Measurements from ENCODE around the gene ARHGDIB. TPM values are rescaled to one million over a fixed set of nuclear protein-coding genes. Genes with fewer than 3 reads are reported as not detected.
A peak's percentile ranks its signal among the peaks of the same experiment; 100 is the strongest.

The ARHGDIB gene
- total RNA-seq, 4 donors from 2014 or later, result 17.1 to 290 (median 57.1) TPM

DNA sequence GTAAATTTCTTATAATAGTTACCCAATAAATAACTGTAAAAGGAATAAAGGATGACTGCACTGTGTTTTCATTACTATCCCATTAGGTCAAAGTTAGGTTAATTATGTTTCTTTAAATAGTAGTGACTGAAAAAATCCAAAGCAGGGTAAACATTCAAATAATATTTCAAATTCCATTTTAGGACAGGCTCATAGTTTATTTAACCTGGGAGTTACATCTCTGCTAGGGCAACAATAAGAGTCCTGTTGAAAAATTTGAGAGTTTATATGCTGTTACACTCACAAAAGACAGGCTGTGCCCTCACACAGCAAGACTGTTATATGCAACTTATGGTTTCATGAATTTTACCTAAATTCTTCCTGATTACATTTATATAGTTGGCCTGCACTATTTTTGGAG, 31.1 kb downstream of the ARHGDIB start:
- DNase-seq, result no peak
- no peak overlapping the region for H3K27ac ChIP-seq
- H3K4me1 ChIP-seq, result no peaks in the 10 kb centered on the region

DNA sequence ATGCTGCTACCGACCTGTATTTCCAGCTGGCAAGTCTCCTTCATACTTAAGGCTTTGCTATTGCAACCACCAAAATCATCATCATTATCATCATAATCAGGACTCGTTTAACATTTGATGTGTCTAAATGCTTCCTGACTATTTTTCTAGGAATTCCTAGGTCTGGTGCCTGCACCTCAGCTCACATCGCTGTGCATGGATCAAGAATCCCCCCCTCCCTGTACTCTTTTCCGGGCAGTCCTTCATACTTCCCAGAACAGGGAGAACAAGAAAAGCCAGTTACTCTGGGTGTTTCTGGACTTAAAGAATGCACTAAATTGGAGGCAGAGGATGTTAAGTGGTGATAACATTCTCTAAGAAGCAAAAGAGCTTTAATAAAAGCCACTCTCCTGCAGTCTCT, 32.5 kb downstream of the ARHGDIB start:
- Histone ChIP-seq H3K36me3 (no peaks in the 10 kb centered on the region), H3K9me3 (no peaks in the 10 kb centered on the region), H3K4me1 (no peaks in the 10 kb centered on the region), H3K27ac (no peak overlapping the region), H3K4me3 (no peak overlapping the region), H3K27me3 (no peaks in the 10 kb centered on the region)
- no peak for DNase-seq
- TF ChIP-seq POLR2A (IDR thresholded peaks at IDR 0.05), result no peak
- TF ChIP-seq, protein P1, sequence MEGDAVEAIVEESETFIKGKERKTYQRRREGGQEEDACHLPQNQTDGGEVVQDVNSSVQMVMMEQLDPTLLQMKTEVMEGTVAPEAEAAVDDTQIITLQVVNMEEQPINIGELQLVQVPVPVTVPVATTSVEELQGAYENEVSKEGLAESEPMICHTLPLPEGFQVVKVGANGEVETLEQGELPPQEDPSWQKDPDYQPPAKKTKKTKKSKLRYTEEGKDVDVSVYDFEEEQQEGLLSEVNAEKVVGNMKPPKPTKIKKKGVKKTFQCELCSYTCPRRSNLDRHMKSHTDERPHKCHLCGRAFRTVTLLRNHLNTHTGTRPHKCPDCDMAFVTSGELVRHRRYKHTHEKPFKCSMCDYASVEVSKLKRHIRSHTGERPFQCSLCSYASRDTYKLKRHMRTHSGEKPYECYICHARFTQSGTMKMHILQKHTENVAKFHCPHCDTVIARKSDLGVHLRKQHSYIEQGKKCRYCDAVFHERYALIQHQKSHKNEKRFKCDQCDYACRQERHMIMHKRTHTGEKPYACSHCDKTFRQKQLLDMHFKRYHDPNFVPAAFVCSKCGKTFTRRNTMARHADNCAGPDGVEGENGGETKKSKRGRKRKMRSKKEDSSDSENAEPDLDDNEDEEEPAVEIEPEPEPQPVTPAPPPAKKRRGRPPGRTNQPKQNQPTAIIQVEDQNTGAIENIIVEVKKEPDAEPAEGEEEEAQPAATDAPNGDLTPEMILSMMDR (IDR thresholded peaks at IDR 0.05), result no peak

More for the DNA sequence above, 31.1 kb downstream of the ARHGDIB start:
- Histone ChIP-seq H3K4me3 (no peak overlapping the region), H3K9me3 (no peaks in the 10 kb centered on the region), H3K36me3 (no peaks in the 10 kb centered on the region), H3K27me3 (no peaks in the 10 kb centered on the region)
- TF ChIP-seq POLR2A (IDR thresholded peaks at IDR 0.05), result no peak
- TF ChIP-seq, protein P1 (IDR thresholded peaks at IDR 0.05), result no peak

DNA sequence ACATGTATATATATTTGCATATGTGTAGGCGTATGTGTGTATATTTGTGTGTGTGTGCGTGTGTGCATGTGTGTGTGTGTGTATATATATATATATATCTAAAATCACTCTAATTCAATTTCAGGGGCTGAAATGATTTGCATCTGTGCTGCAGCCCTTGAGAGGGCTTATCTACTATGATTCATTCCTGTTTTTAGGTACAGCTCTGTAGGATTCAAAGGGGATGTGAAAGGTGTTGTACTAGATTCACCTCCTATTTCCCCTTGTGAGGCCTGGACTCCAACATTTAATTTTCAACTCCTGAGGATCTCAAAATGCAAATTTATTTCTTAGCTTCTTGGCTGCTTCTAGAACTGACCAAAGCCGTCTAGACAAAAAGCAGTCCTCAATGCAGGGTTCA, 34.1 kb downstream of the ARHGDIB start:
- Histone ChIP-seq H3K27me3 (no peaks in the 10 kb centered on the region), H3K4me3 (no peak overlapping the region), H3K36me3 (no peaks in the 10 kb centered on the region), H3K9me3 (no peaks in the 10 kb centered on the region), H3K4me1 (no peaks in the 10 kb centered on the region), H3K27ac (no peak overlapping the region)
- DNase-seq, result no peak
- TF ChIP-seq, protein P1 (IDR thresholded peaks at IDR 0.05), result no peak
- no peak for TF ChIP-seq POLR2A (IDR thresholded peaks at IDR 0.05)

DNA sequence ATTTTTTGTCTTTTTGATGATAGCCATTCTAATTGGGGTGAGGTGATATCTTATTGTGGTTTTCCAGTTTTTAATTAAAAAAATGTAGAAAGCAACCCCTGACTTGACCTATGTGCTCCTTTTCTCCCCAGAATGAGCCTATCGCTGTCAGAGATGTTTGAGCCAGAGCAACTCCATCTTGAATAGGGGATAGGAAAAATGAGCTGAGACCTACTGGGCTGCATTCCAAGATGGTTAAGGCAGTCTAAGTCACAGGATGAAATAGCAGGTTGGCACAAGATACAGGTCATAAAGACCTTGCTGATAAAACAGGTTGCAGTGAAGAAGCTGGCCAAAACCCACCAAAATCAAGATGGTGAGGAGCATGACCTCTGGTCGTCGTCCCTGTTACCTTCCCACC, 36.9 kb downstream of the ARHGDIB start:
- TF ChIP-seq POLR2A (IDR thresholded peaks at IDR 0.05), result no peak
- TF ChIP-seq, protein P1 (IDR thresholded peaks at IDR 0.05), result no peak
- DNase-seq, result no peak
- H3K27ac ChIP-seq, result no peak overlapping the region
- H3K36me3 ChIP-seq, result no peaks in the 10 kb centered on the region
- H3K9me3 ChIP-seq, result no peaks in the 10 kb centered on the region
- H3K27me3 ChIP-seq, result no peaks in the 10 kb centered on the region
- H3K4me3 ChIP-seq, result no peak overlapping the region
- no peaks in the 10 kb centered on the region for H3K4me1 ChIP-seq

DNA sequence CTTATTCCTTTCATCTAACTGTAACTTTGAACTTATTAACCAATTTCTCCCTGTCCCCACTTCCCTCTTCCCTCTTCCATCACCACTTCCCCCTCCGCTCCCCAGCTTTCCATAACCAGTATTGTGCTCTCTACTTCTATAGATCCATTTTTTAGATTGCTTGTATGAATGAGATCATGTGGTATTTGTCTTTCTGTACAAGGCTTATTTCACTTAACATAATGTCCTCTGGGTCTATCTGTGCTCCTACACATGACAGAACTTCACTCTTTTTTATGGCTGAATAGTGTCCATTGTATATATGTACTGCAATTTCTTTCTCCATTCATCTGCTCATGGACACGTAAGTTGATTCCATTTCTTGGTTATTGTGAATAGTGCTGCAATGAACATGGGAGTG, 37.5 kb downstream of the ARHGDIB start:
- Histone ChIP-seq H3K27me3 (no peaks in the 10 kb centered on the region), H3K36me3 (no peaks in the 10 kb centered on the region), H3K9me3 (no peaks in the 10 kb centered on the region), H3K4me1 (no peaks in the 10 kb centered on the region), H3K4me3 (no peak overlapping the region), H3K27ac (no peak overlapping the region)
- no peak for DNase-seq
- TF ChIP-seq POLR2A (IDR thresholded peaks at IDR 0.05), result no peak
- TF ChIP-seq, protein P1 (IDR thresholded peaks at IDR 0.05), result no peak

DNA sequence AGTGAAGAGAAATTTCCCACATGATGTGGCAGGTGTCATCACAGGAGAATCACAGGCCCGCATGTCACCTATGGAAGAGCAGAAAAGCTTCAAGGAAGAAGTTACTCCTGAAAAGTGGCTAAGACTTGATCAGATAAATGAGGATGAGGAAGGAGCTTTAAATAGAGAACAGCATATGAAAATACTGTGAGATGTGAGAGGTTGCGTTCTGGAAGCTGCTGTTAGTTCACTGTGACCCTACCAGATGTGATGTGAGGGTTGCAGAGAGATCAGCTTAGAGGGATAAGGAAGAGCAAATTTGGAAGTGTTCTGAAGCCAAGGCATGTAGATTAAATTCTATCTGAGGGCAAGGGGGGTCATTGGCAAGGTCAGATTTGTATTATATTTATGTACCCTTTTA, 40.2 kb downstream of the ARHGDIB start:
- H3K4me1 ChIP-seq, result no peaks in the 10 kb centered on the region
- no peaks in the 10 kb centered on the region for H3K9me3 ChIP-seq
- no peak for DNase-seq
- peak overlapping the region in 1 of 4 donors; percentile 20 for H3K27ac ChIP-seq
- TF ChIP-seq POLR2A (IDR thresholded peaks at IDR 0.05), result no peak
- TF ChIP-seq, protein P1 (IDR thresholded peaks at IDR 0.05), result no peak
- H3K27me3 ChIP-seq, result no peaks in the 10 kb centered on the region
- H3K4me3 ChIP-seq, result no peak overlapping the region
- no peaks in the 10 kb centered on the region for H3K36me3 ChIP-seq
